CD8-positive, alpha-beta memory T cell (primary cell): Measurements from ENCODE around the gene RGS7. TPM values are rescaled to one million over a fixed set of nuclear protein-coding genes. Genes with fewer than 3 reads are reported as not detected.

Experiments used
- CTCF ChIA-PET: fragments of 350-600 bp; sonication (Branson Sonifier 250); formaldehyde crosslinking; loops from one replicate; lab custom pipeline; 2021; ENCODE audit warnings: antibody characterized with exemption; lab: Charles Lee
- POLR2A ChIA-PET: fragments of 350-600 bp; sonication (Branson Sonifier 250); formaldehyde crosslinking; loops from one replicate; lab custom pipeline; 2021; ENCODE audit warnings: antibody characterized with exemption; lab: Charles Lee
- DNase-seq, 5 donors: peaks; one replicate each; pipeline versions ENCODE4 v3.0.0 to v3.0.0-alpha.2; 2020 to 2022; ENCODE audit warnings: mixed read lengths in 1 of 5
- H3K27ac ChIP-seq: one replicate; pipeline ENCODE4 v1.7.0; 2013; ENCODE audit warnings: low read depth, mild to moderate bottlenecking, low read length, moderate library complexity
- H3K27me3 ChIP-seq: 2 replicates; pipeline ENCODE4 v1.7.0; 2013; ENCODE audit warnings: low read length, mild to moderate bottlenecking; ENCODE audit not compliant: insufficient read depth, poor library complexity, severe bottlenecking
- H3K36me3 ChIP-seq: 2 replicates; pipeline ENCODE4 v1.7.0; 2013; ENCODE audit warnings: mild to moderate bottlenecking, low read length, moderate library complexity; ENCODE audit not compliant: insufficient read depth
- H3K4me1 ChIP-seq: 2 replicates; pipeline ENCODE4 v1.7.0; 2013; ENCODE audit warnings: mild to moderate bottlenecking, low read length, moderate library complexity; ENCODE audit not compliant: insufficient read depth
- H3K4me3 ChIP-seq: 2 replicates; pipeline ENCODE4 v1.7.0; 2013; ENCODE audit warnings: mild to moderate bottlenecking, low read length
- H3K9me3 ChIP-seq: 2 replicates; pipeline ENCODE4 v1.7.0; 2013; ENCODE audit warnings: mild to moderate bottlenecking, low read length
- H3K27ac Mint-ChIP-seq, 8 donors: one replicate each; pipeline ENCODE4 v1.8.0; 2020 to 2021; ENCODE audit warnings: mixed read lengths in 8 of 8, mild to moderate bottlenecking in 6 of 8, inconsistent platforms in 3 of 8, moderate library complexity in 3 of 8
- H3K27me3 Mint-ChIP-seq, 2 donors: one replicate each; pipeline ENCODE4 v1.8.0; 2020 to 2021; ENCODE audit warnings: mixed read lengths in 2 of 2, mild to moderate bottlenecking in 1 of 2, moderate library complexity in 1 of 2
- H3K36me3 Mint-ChIP-seq, 3 donors: one replicate each; pipeline ENCODE4 v1.8.0; 2020 to 2021; ENCODE audit warnings: mixed read lengths in 3 of 3, inconsistent platforms in 1 of 3, mild to moderate bottlenecking in 1 of 3
- H3K4me1 Mint-ChIP-seq, 3 donors: one replicate each; pipeline ENCODE4 v1.8.0; 2020 to 2021; ENCODE audit warnings: mixed read lengths in 3 of 3, inconsistent platforms in 1 of 3, mild to moderate bottlenecking in 1 of 3
- H3K4me3 Mint-ChIP-seq, 7 donors: one replicate each; pipeline ENCODE4 v1.8.0; 2020 to 2021; ENCODE audit warnings: mixed read lengths in 7 of 7, mild to moderate bottlenecking in 6 of 7, moderate library complexity in 4 of 7, inconsistent platforms in 2 of 7
- H3K9me3 Mint-ChIP-seq, 5 donors: one replicate each; pipeline ENCODE4 v1.8.0; 2020 to 2022; ENCODE audit warnings: mixed read lengths in 5 of 5, mild to moderate bottlenecking in 3 of 5, moderate library complexity in 2 of 5, inconsistent platforms in 1 of 5
- polyA plus RNA-seq: library from polyadenylated mRNA; unstranded; fragments of 300-500 nt; fragmentation: Illumina TruSeq; gene quantifications from one replicate; pipeline ENCODE4 v1.2.3, GENCODE V29; 2021
- total RNA-seq, 2 experiments: library from RNA; stranded (reverse); gene quantifications; one replicate each; pipeline ENCODE4 v1.2.3, GENCODE V29; 2021

The RGS7 gene
- total and polyA plus RNA-seq, 3 experiments from 2014 or later: not detected

- Mint-ChIP-seq H3K27ac (no peak overlapping the region), H3K27me3 (no peaks in the 10 kb centered on the region), H3K4me1 (no peaks in the 10 kb centered on the region), H3K9me3 (peaks cover 0 to 10% (median 1%) of the 10 kb centered on the region in 5 donors), H3K4me3 (no peak overlapping the region), H3K36me3 (no peaks in the 10 kb centered on the region)
- no peaks in the 10 kb centered on the region for H3K4me1 ChIP-seq
- H3K36me3 ChIP-seq: no peaks in the 10 kb centered on the region
- no peaks in the 10 kb centered on the region for H3K9me3 ChIP-seq
- ChIA-PET POLR2A (no interaction called here), CTCF (no interaction called here)
- DNase-seq: no peak
- no peak overlapping the region for H3K4me3 ChIP-seq
- H3K27ac ChIP-seq: no peak overlapping the region
- no peaks in the 10 kb centered on the region for H3K27me3 ChIP-seq
Measured at GRCh38 chr1:241045659-241046058, 311.3 kb downstream of the RGS7 start.

- Histone ChIP-seq H3K4me1 (no peaks in the 10 kb centered on the region), H3K9me3 (no peaks in the 10 kb centered on the region), H3K27me3 (no peaks in the 10 kb centered on the region), H3K27ac (no peak overlapping the region), H3K4me3 (no peak overlapping the region), H3K36me3 (no peaks in the 10 kb centered on the region)
- no peak overlapping the region for H3K4me3 Mint-ChIP-seq
- peaks cover 3 to 22% (median 5%) of the 10 kb centered on the region in 5 donors for H3K9me3 Mint-ChIP-seq
- H3K36me3 Mint-ChIP-seq: no peaks in the 10 kb centered on the region
- ChIA-PET POLR2A (no interaction called here), CTCF (no interaction called here)
- no peak for DNase-seq
- H3K27me3 Mint-ChIP-seq: no peaks in the 10 kb centered on the region
- no peaks in the 10 kb centered on the region for H3K4me1 Mint-ChIP-seq
- no peak overlapping the region for H3K27ac Mint-ChIP-seq
Measured at GRCh38 chr1:241034203-241034936, 322.6 kb downstream of the RGS7 start.

- DNase-seq: no peak
- H3K4me1 Mint-ChIP-seq: no peaks in the 10 kb centered on the region
- H3K4me3 ChIP-seq: no peak overlapping the region
- H3K4me1 ChIP-seq: no peaks in the 10 kb centered on the region
- no peaks in the 10 kb centered on the region for H3K36me3 Mint-ChIP-seq
- no peaks in the 10 kb centered on the region for H3K27me3 Mint-ChIP-seq
- peaks cover 0 to 23% (median 8%) of the 10 kb centered on the region in 5 donors for H3K9me3 Mint-ChIP-seq
- no peak overlapping the region for H3K27ac Mint-ChIP-seq
- POLR2A ChIA-PET: no interaction called here
- no peak overlapping the region for H3K27ac ChIP-seq
- H3K36me3 ChIP-seq: no peaks in the 10 kb centered on the region
- H3K4me3 Mint-ChIP-seq: no peak overlapping the region
- no peaks in the 10 kb centered on the region for H3K27me3 ChIP-seq
- no peaks in the 10 kb centered on the region for H3K9me3 ChIP-seq
- CTCF ChIA-PET: no interaction called here
Measured at GRCh38 chr1:241024834-241025233, 332.2 kb downstream of the RGS7 start.

GRCh38 chr1:241022366-241022765 is 334.6 kb downstream of the RGS7 start:
- ChIA-PET POLR2A (no interaction called here), CTCF (no interaction called here)
- no peaks in the 10 kb centered on the region for H3K4me1 ChIP-seq
- no peaks in the 10 kb centered on the region for H3K4me1 Mint-ChIP-seq
- no peak for DNase-seq
- H3K4me3 ChIP-seq: no peak overlapping the region
- no peaks in the 10 kb centered on the region for H3K27me3 ChIP-seq
- no peak overlapping the region for H3K4me3 Mint-ChIP-seq
- no peak overlapping the region for H3K27ac Mint-ChIP-seq
- no peaks in the 10 kb centered on the region for H3K9me3 ChIP-seq
- H3K27ac ChIP-seq: no peak overlapping the region
- H3K9me3 Mint-ChIP-seq: peaks cover 4 to 39% (median 18%) of the 10 kb centered on the region in 5 donors
- no peaks in the 10 kb centered on the region for H3K36me3 Mint-ChIP-seq
- H3K27me3 Mint-ChIP-seq: no peaks in the 10 kb centered on the region
- H3K36me3 ChIP-seq: no peaks in the 10 kb centered on the region

- H3K36me3 Mint-ChIP-seq: no peaks in the 10 kb centered on the region
Measured at GRCh38 chr1:241020851-241021697, 335.9 kb downstream of the RGS7 start.

GRCh38 chr1:241012708-241013340 is 344.2 kb downstream of the RGS7 start:
- Histone ChIP-seq H3K27ac (no peak overlapping the region), H3K4me3 (no peak overlapping the region), H3K4me1 (no peaks in the 10 kb centered on the region), H3K36me3 (no peaks in the 10 kb centered on the region), H3K27me3 (no peaks in the 10 kb centered on the region), H3K9me3 (no peaks in the 10 kb centered on the region)
- Mint-ChIP-seq H3K27me3 (peaks cover 0 to 2% of the 10 kb centered on the region in 2 donors), H3K9me3 (peaks cover 3 to 28% (median 17%) of the 10 kb centered on the region in 5 donors), H3K4me1 (no peaks in the 10 kb centered on the region), H3K27ac (no peak overlapping the region), H3K4me3 (no peak overlapping the region), H3K36me3 (no peaks in the 10 kb centered on the region)
- POLR2A ChIA-PET: no interaction called here
- CTCF ChIA-PET: no interaction called here
- no peak for DNase-seq

More at GRCh38 chr1:241020851-241021697, 335.9 kb downstream of the RGS7 start:
- CTCF ChIA-PET: no interaction called here
- Mint-ChIP-seq H3K9me3 (peaks cover 8 to 42% (median 23%) of the 10 kb centered on the region in 5 donors), H3K27ac (no peak overlapping the region), H3K4me3 (no peak overlapping the region), H3K4me1 (no peaks in the 10 kb centered on the region), H3K27me3 (no peaks in the 10 kb centered on the region)
- no peaks in the 10 kb centered on the region for H3K9me3 ChIP-seq
- no peak for DNase-seq
- no peaks in the 10 kb centered on the region for H3K4me1 ChIP-seq
- H3K27me3 ChIP-seq: no peaks in the 10 kb centered on the region
- no peaks in the 10 kb centered on the region for H3K36me3 ChIP-seq
- POLR2A ChIA-PET: no interaction called here
- H3K4me3 ChIP-seq: no peak overlapping the region
- H3K27ac ChIP-seq: no peak overlapping the region

GRCh38 chr1:241007668-241008067 is 349.3 kb downstream of the RGS7 start:
- no peak overlapping the region for H3K27ac ChIP-seq
- no peaks in the 10 kb centered on the region for H3K36me3 ChIP-seq
- Mint-ChIP-seq H3K4me1 (no peaks in the 10 kb centered on the region), H3K27me3 (peaks cover 0 to 2% of the 10 kb centered on the region in 2 donors), H3K9me3 (peaks cover 6 to 18% (median 8%) of the 10 kb centered on the region in 5 donors), H3K27ac (no peak overlapping the region), H3K4me3 (no peak overlapping the region), H3K36me3 (no peaks in the 10 kb centered on the region)
- DNase-seq: no peak
- no peaks in the 10 kb centered on the region for H3K4me1 ChIP-seq
- H3K27me3 ChIP-seq: no peaks in the 10 kb centered on the region
- H3K9me3 ChIP-seq: no peaks in the 10 kb centered on the region
- ChIA-PET CTCF (no interaction called here), POLR2A (no interaction called here)
- H3K4me3 ChIP-seq: no peak overlapping the region

- Mint-ChIP-seq H3K4me3 (no peak overlapping the region), H3K36me3 (no peaks in the 10 kb centered on the region), H3K27ac (no peak overlapping the region), H3K27me3 (no peaks in the 10 kb centered on the region), H3K4me1 (no peaks in the 10 kb centered on the region), H3K9me3 (peaks cover 2 to 5% (median 2%) of the 10 kb centered on the region in 5 donors)
- no peaks in the 10 kb centered on the region for H3K36me3 ChIP-seq
- H3K27me3 ChIP-seq: no peaks in the 10 kb centered on the region
- no peaks in the 10 kb centered on the region for H3K4me1 ChIP-seq
- H3K9me3 ChIP-seq: no peaks in the 10 kb centered on the region
- no peak for DNase-seq
- ChIA-PET CTCF (no interaction called here), POLR2A (no interaction called here)
- H3K27ac ChIP-seq: no peak overlapping the region
- no peak overlapping the region for H3K4me3 ChIP-seq
Measured at GRCh38 chr1:240999826-241000225, 357.2 kb downstream of the RGS7 start.
